ENCODE data around the gene RASSF7. TPM values are rescaled to one million over a fixed set of nuclear protein-coding genes. Genes with fewer than 3 reads are reported as not detected.

Gene RASSF7
- total RNA-seq, 1 experiment from 2014 or later = 7.4 TPM

- H3K4me1 ChIP-seq = peaks cover 34% of the 10 kb centered on the region
- no peak for DNase-seq
- H3K4me3 ChIP-seq = no peak overlapping the region
- H3K27me3 ChIP-seq = no peaks in the 10 kb centered on the region
- no peak overlapping the region for H3K27ac ChIP-seq
- no peaks in the 10 kb centered on the region for H3K9me3 ChIP-seq (replicated peaks)
- H3K36me3 ChIP-seq = peaks cover 72% of the 10 kb centered on the region
These were observed 48.6 kb downstream of the RASSF7 start for GRCh38 chr11:609341-609811.

DNA sequence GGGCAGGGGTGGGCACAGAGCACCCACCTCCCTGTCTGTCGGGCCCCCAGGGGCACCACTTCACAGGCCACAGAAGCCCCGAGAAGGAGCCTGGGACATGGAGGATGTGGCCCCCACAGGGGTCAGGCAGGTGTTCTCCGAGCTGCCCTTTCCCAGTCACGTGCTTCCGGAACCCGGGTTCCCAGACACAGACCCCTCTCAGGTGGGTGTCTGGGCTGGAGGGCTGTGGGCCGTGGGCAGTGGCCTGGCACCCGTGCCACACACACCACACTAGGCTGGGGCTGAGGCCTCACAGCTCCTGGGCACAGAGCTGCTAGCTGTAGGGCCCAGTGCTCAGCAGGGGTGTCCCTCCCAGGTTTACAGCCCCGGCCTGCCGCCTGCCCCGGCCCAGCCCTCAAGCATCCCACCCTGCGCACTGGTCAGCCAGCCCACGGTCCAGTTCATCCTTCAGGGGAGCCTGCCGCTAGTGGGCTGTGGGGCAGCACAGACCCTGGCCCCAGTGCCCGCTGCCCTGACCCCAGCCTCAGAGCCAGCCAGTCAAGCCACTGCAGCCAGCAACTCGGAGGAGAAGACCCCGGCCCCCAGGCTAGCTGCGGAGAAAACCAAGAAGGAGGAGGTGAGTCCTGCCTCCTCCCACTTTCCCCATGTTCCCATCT, 49.5 kb downstream of the RASSF7 start:
- peaks cover 34% of the 10 kb centered on the region for H3K4me1 ChIP-seq
- H3K9me3 ChIP-seq (replicated peaks) = no peaks in the 10 kb centered on the region
- H3K27ac ChIP-seq = no peak overlapping the region
- no peaks in the 10 kb centered on the region for H3K27me3 ChIP-seq
- no peak for DNase-seq
- no peak overlapping the region for H3K4me3 ChIP-seq
- peaks cover 66% of the 10 kb centered on the region for H3K36me3 ChIP-seq

- Histone ChIP-seq H3K36me3 (peaks cover 55% of the 10 kb centered on the region), H3K27me3 (no peaks in the 10 kb centered on the region), H3K9me3 (replicated peaks) (no peaks in the 10 kb centered on the region), H3K4me1 (peaks cover 34% of the 10 kb centered on the region), H3K4me3 (no peak overlapping the region), H3K27ac (no peak overlapping the region; the same call in 1 of the 2 replicates)
- no peak for DNase-seq
These were observed 50.5 kb downstream of the RASSF7 start for GRCh38 chr11:611001-611996.

GRCh38 chr11:612201-612960, 51.6 kb downstream of the RASSF7 start:
- H3K27ac ChIP-seq = peak overlapping the region; percentile 85
- H3K4me1 ChIP-seq = peaks cover 34% of the 10 kb centered on the region
- H3K9me3 ChIP-seq (replicated peaks) = no peaks in the 10 kb centered on the region
- H3K36me3 ChIP-seq = peaks cover 46% of the 10 kb centered on the region
- H3K27me3 ChIP-seq = no peaks in the 10 kb centered on the region
- DNase-seq = peak; percentile 92 to 95
- H3K4me3 ChIP-seq = no peak overlapping the region

DNA sequence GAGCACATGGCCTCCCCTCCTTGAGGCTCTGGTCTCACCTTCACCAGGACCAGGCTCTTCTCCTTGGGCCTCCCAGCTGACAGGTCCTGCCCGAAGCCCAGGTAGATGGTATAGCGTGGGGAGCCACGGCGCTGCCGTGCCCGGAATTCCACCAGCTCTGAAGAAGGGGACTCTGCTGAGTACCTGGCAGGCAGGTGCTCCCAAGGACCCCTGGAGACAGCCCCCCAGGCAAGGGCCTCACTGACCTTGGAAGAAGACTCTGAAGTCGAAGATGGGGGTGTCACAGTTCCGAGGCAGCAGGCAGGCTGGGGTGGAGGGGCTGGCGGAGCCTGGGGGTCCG, 52.2 kb downstream of the RASSF7 start:
- H3K4me1 ChIP-seq = peaks cover 34% of the 10 kb centered on the region
- peaks cover 41% of the 10 kb centered on the region for H3K36me3 ChIP-seq
- no peak for DNase-seq
- no peaks in the 10 kb centered on the region for H3K9me3 ChIP-seq (replicated peaks)
- no peak overlapping the region for H3K4me3 ChIP-seq
- no peaks in the 10 kb centered on the region for H3K27me3 ChIP-seq
- peak overlapping the region; percentile 85 for H3K27ac ChIP-seq

GRCh38 chr11:613369-613968, 52.7 kb downstream of the RASSF7 start:
- H3K27ac ChIP-seq = peak overlapping the region; percentile 85; the same call in 1 of the 2 replicates

More at GRCh38 chr11:613369-613968, 52.7 kb downstream of the RASSF7 start:
- H3K27me3 ChIP-seq = no peaks in the 10 kb centered on the region
- no peak overlapping the region for H3K4me3 ChIP-seq
- no peak for DNase-seq
- H3K9me3 ChIP-seq (replicated peaks) = no peaks in the 10 kb centered on the region
- H3K4me1 ChIP-seq = peaks cover 34% of the 10 kb centered on the region
- peaks cover 35% of the 10 kb centered on the region for H3K36me3 ChIP-seq

Other genes starting within 250 kb of the RASSF7 start
- 4.9 and 7.4 TPM in 2 replicates for gene IFITM1, start 246.9 kb upstream of the RASSF7 start, total RNA-seq (2014; rRNA removed; shearing (Covaris generic))
- 100 and 101 TPM in 2 replicates for gene IFITM3, start 240.1 kb upstream of the RASSF7 start, total RNA-seq (2014; rRNA removed; shearing (Covaris generic))
- 0.08 TPM in 1 of 2 replicates, not detected in the other for gene B4GALNT4, start 191.5 kb upstream of the RASSF7 start, total RNA-seq (2014; rRNA removed; shearing (Covaris generic))
- 0.18 TPM in 1 of 2 replicates, not detected in the other for gene PKP3, start 166.8 kb upstream of the RASSF7 start, total RNA-seq (2014; rRNA removed; shearing (Covaris generic))
- gene SIGIRR, start 146.0 kb upstream of the RASSF7 start, total RNA-seq (2014; rRNA removed; shearing (Covaris generic)) = not detected in 2 replicates
- 0.61 and 0.73 TPM in 2 replicates for gene ANO9, start 119.0 kb upstream of the RASSF7 start, total RNA-seq (2014; rRNA removed; shearing (Covaris generic))
- gene PTDSS2, start 110.7 kb upstream of the RASSF7 start, total RNA-seq (2014; rRNA removed; shearing (Covaris generic)) = 30.9 and 34.4 TPM in 2 replicates
- gene RNH1, start 53.7 kb upstream of the RASSF7 start, total RNA-seq (2014; rRNA removed; shearing (Covaris generic)) = 82.4 and 84.7 TPM in 2 replicates
- 75.7 and 80.1 TPM in 2 replicates for gene HRAS, start 25.4 kb upstream of the RASSF7 start, total RNA-seq (2014; rRNA removed; shearing (Covaris generic))
- gene LRRC56, start 23.4 kb upstream of the RASSF7 start, total RNA-seq (2014; rRNA removed; shearing (Covaris generic)) = 0.08 and 0.20 TPM in 2 replicates
- 0.43 and 0.51 TPM in 2 replicates for gene LMNTD2, start 232 bp upstream of the RASSF7 start, total RNA-seq (2014; rRNA removed; shearing (Covaris generic))
- 30.8 and 34.3 TPM in 2 replicates for gene PHRF1, start 15.5 kb downstream of the RASSF7 start, total RNA-seq (2014; rRNA removed; shearing (Covaris generic))
- 3.6 and 5.8 TPM in 2 replicates for gene IRF7, start 55.0 kb downstream of the RASSF7 start, total RNA-seq (2014; rRNA removed; shearing (Covaris generic))
- not detected in 2 replicates for gene CDHR5, start 64.0 kb downstream of the RASSF7 start, total RNA-seq (2014; rRNA removed; shearing (Covaris generic))
- not detected in 2 replicates for gene SCT, start 66.2 kb downstream of the RASSF7 start, total RNA-seq (2014; rRNA removed; shearing (Covaris generic))
- not detected in 2 replicates for gene DRD4, start 76.3 kb downstream of the RASSF7 start, total RNA-seq (2014; rRNA removed; shearing (Covaris generic))
- gene DEAF1, start 134.3 kb downstream of the RASSF7 start, total RNA-seq (2014; rRNA removed; shearing (Covaris generic)) = 26.6 and 33.6 TPM in 2 replicates
- 10.7 and 17.7 TPM in 2 replicates for gene TMEM80, start 134.8 kb downstream of the RASSF7 start, total RNA-seq (2014; rRNA removed; shearing (Covaris generic))
- 12.7 and 18.5 TPM in 2 replicates for gene EPS8L2, start 145.3 kb downstream of the RASSF7 start, total RNA-seq (2014; rRNA removed; shearing (Covaris generic))
- 107 and 108 TPM in 2 replicates for gene TALDO1, start 186.5 kb downstream of the RASSF7 start, total RNA-seq (2014; rRNA removed; shearing (Covaris generic))
- gene GATD1, start 216.5 kb downstream of the RASSF7 start, total RNA-seq (2014; rRNA removed; shearing (Covaris generic)) = 28.9 and 39.9 TPM in 2 replicates
- gene CEND1, start 229.1 kb downstream of the RASSF7 start, total RNA-seq (2014; rRNA removed; shearing (Covaris generic)) = 1.5 TPM in 2 replicates
- gene SLC25A22, start 237.3 kb downstream of the RASSF7 start, total RNA-seq (2014; rRNA removed; shearing (Covaris generic)) = 20.2 and 22.4 TPM in 2 replicates
- gene PIDD1, start 244.3 kb downstream of the RASSF7 start, total RNA-seq (2014; rRNA removed; shearing (Covaris generic)) = 18.3 and 21.2 TPM in 2 replicates
- 1,150 and 1,247 TPM in 2 replicates for gene RPLP2, start 249.0 kb downstream of the RASSF7 start, total RNA-seq (2014; rRNA removed; shearing (Covaris generic))